ENCODE data around the gene NDUFAF3.

- TF ChIP-seq ZFP30 (CRISPR knock-in tag; IDR thresholded peaks at IDR 0.05) (no peak), CREB5 (CRISPR knock-in tag; IDR thresholded peaks at IDR 0.05; ENCODE audit: low read depth) (no peak), ZFP3 (CRISPR knock-in tag; IDR thresholded peaks at IDR 0.05) (no peak), PPARA (CRISPR knock-in tag; IDR thresholded peaks at IDR 0.05; ENCODE audit: borderline replicate concordance) (no peak), PATZ1 (CRISPR knock-in tag; IDR thresholded peaks at IDR 0.05; ENCODE audit: borderline replicate concordance) (no peak), CSRNP3 (CRISPR knock-in tag; IDR thresholded peaks at IDR 0.05) (no peak), ISL1 (CRISPR knock-in tag; IDR thresholded peaks at IDR 0.05) (no peak), CSDC2 (CRISPR knock-in tag; IDR thresholded peaks at IDR 0.05) (no peak), BACH2 (CRISPR knock-in tag; IDR thresholded peaks at IDR 0.05; ENCODE audit: borderline replicate concordance) (no peak)
These were observed 14.0 kb upstream of the NDUFAF3 start for GRCh38 chr3:49007771-49008528.
